Heart right ventricle (tissue), 16 donors: ENCODE measurements around the gene CYP24A1. TPM values are rescaled to one million over a fixed set of nuclear protein-coding genes. Genes with fewer than 3 reads are reported as not detected.

Experiments
- ATAC-seq, 8 donors: fragments of 200-7000 bp; cut with Tn5 transposase; one replicate each; pipeline ENCODE4 v1.9.1; 2020; ENCODE audit warnings: mild to moderate bottlenecking in 8 of 8, moderate library complexity in 8 of 8, moderate number of reproducible peaks in 1 of 8
- DNase-seq, 2 donors: peaks; one replicate each; pipeline ENCODE4 v3.0.0-alpha.2; 2020
- H3K27ac ChIP-seq, 10 donors: fragments of 200-600 bp; sonication (generic) in 2 of 10; one replicate each; pipeline versions ENCODE4 v1.5.0 to v1.8.0; 2020 to 2022; ENCODE audit warnings: mild to moderate bottlenecking in 3 of 10
- H3K27me3 ChIP-seq, 7 donors: fragments of 200-600 bp; one replicate each; pipeline ENCODE4 v1.8.0; 2021 to 2022; ENCODE audit warnings: mild to moderate bottlenecking in 2 of 7
- H3K36me3 ChIP-seq, 9 donors: fragments of 200-600 bp; sonication (generic) in 1 of 9; one replicate each; pipeline versions ENCODE4 v1.5.0 to v1.8.0; 2020 to 2022; ENCODE audit warnings: mild to moderate bottlenecking in 2 of 9
- H3K4me1 ChIP-seq, 9 donors: fragments of 200-600 bp; sonication (generic) in 1 of 9; one replicate each; pipeline versions ENCODE4 v1.5.0 to v1.8.0; 2020 to 2022; ENCODE audit warnings: mild to moderate bottlenecking in 4 of 9
- H3K4me3 ChIP-seq, 10 donors: fragments of 200-600 bp; sonication (generic) in 2 of 10; one replicate each; pipeline versions ENCODE4 v1.5.0 to v1.8.0; 2020 to 2022; ENCODE audit warnings: mild to moderate bottlenecking in 7 of 10, moderate library complexity in 2 of 10
- H3K9me3 ChIP-seq, 11 donors: fragments of 200-600 bp in 10 of 11; sonication (generic) in 2 of 11; one replicate each; pipeline versions ENCODE4 v1.5.0 to v1.8.0; 2013 to 2022; ENCODE audit warnings: mild to moderate bottlenecking in 2 of 11, control low read depth in 1 of 11, moderate library complexity in 1 of 11
- WGBS, 2 donors: extraction: QIAGEN DNeasy Blood & Tissue Kit; methylation state at CpG; one replicate each; pipeline ENCODE4 v1.1.7; 2013; ENCODE audit warnings: inconsistent platforms in 1 of 2; 5-methylcytosine and 5-hydroxymethylcytosine counted together
- intact Hi-C, 10 donors: fragments of 100-400 bp; cut with DNase I; formaldehyde crosslinking; loops; one replicate each; pipeline versions ENCODE4 v1.11.1 to v1.14.2; 2022
- polyA plus RNA-seq, 2 donors: library from polyadenylated mRNA; stranded (reverse); fragments of 200-250 nt; gene quantifications; one replicate each; pipeline ENCODE4 v1.2.3, GENCODE V29; 2013
- total RNA-seq, 10 donors: library from RNA; stranded (reverse); fragmentation: NEBNext Ultra II Directional in 3 of 10; extraction: Animal tissue kit (Norgen Biotek cat#: 25700) in 3 of 10; gene quantifications; one replicate each; pipeline versions ENCODE4 v1.2.1 to v1.2.4, GENCODE V29; 2021 to 2023
- TF ChIP-seq, protein P1 (sequence below), 9 donors: fragments of 200-600 bp; sonication (generic) in 2 of 9; IDR thresholded peaks; one replicate each; pipeline versions ENCODE4 v1.5.0 to v1.8.0; 2021 to 2022; ENCODE audit warnings: antibody characterized with exemption in 9 of 9, mild to moderate bottlenecking in 5 of 9, moderate library complexity in 1 of 9
- donor health status: Arrhythmogenic right ventricular cardiomyopathy.
- donor health status: ischemic (EF 13 %, LVEDD 7.1; RV severe dilation, severe dysfunction).
- donor health status: healthy with polysubstance abuse.
- donor health status: DM: no; HTN: yes; CAD: no.
- donor health status: DM: no; HTN: no; CAD: no.
- donor health status: ischemic (EF 25% LVEDD 6.9; RV normal size, moderate dysfunction).
- donor health status: ischemic (EF 25% LVEDD 5.7; RV mildly dilated, moderate dysfunction).
- donor health status: healthy.
- donor health status: DM: yes; HTN: yes; CAD: no.
- donor health status: Ischemic cardiomyopathy.
- donor health status: ischemic (EF 35%, LVEDD 5.7; RV mildly dilated, moderate dysfunction).
- donor health status: nonischemic (EF 11% LVEDD 7.7; RV severe dilation, severe dysfunction).
- donor health status: DM: yes; HTN: yes; CAD: no.
- donor health status: PGD.
- donor health status: ischemic (EF 29% LVEDD 5.4; RV normal size, mild dysfunction).
- donor health status: nonischemic (EF 23%, LVEDD 6.1; RV moderate dilation, normal function).

CYP24A1 gene
- total and polyA plus RNA-seq, 12 donors: not detected

GRCh38 chr20:54179946-54180345 is 6.2 kb upstream of the CYP24A1 start:
- intact Hi-C loops: loop anchor here in 1 of 10 donors (10.0 kb wide), 1 partner anchor 65 kb away; no protein-coding TSS in a partner anchor
- H3K36me3 ChIP-seq: no peaks in the 10 kb centered on the region
- no peaks in the 10 kb centered on the region for H3K9me3 ChIP-seq
- peaks cover 0 to 4% (median 2%) of the 10 kb centered on the region in 9 donors for H3K4me1 ChIP-seq
- ATAC-seq (no peak), DNase-seq (no peak)
- no peak overlapping the region for H3K4me3 ChIP-seq
- no peak overlapping the region for H3K27ac ChIP-seq
- TF ChIP-seq, protein P1, sequence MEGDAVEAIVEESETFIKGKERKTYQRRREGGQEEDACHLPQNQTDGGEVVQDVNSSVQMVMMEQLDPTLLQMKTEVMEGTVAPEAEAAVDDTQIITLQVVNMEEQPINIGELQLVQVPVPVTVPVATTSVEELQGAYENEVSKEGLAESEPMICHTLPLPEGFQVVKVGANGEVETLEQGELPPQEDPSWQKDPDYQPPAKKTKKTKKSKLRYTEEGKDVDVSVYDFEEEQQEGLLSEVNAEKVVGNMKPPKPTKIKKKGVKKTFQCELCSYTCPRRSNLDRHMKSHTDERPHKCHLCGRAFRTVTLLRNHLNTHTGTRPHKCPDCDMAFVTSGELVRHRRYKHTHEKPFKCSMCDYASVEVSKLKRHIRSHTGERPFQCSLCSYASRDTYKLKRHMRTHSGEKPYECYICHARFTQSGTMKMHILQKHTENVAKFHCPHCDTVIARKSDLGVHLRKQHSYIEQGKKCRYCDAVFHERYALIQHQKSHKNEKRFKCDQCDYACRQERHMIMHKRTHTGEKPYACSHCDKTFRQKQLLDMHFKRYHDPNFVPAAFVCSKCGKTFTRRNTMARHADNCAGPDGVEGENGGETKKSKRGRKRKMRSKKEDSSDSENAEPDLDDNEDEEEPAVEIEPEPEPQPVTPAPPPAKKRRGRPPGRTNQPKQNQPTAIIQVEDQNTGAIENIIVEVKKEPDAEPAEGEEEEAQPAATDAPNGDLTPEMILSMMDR (IDR thresholded peaks at IDR 0.05): no peak
- WGBS, 2 donors: 66 to 77% methylated on average over 2 of the region's 2 CpGs
- H3K27me3 ChIP-seq: peaks cover 0 to 75% (median 59%) of the 10 kb centered on the region in 7 donors

- intact Hi-C loops: loop anchor here in 1 of 10 donors (10.0 kb wide), 1 partner anchor 63 kb away; no protein-coding TSS in a partner anchor
- peaks cover 0 to 21% (median 19%) of the 10 kb centered on the region in 9 donors for H3K4me1 ChIP-seq
- H3K9me3 ChIP-seq: no peaks in the 10 kb centered on the region
- TF ChIP-seq, protein P1 (IDR thresholded peaks at IDR 0.05): no peak
- peaks cover 11 to 85% (median 69%) of the 10 kb centered on the region in 7 donors for H3K27me3 ChIP-seq
- no peak overlapping the region for H3K27ac ChIP-seq
- DNase-seq (no peak), ATAC-seq (no peak)
- no peak overlapping the region for H3K4me3 ChIP-seq
- H3K36me3 ChIP-seq: no peaks in the 10 kb centered on the region
- 63 to 75% methylated on average over 2 of the region's 2 CpGs for WGBS, 2 donors
Measured at GRCh38 chr20:54178256-54178655, 4.5 kb upstream of the CYP24A1 start.

GRCh38 chr20:54177378-54177777 is 3.6 kb upstream of the CYP24A1 start:
- ATAC-seq (no peak), DNase-seq (no peak)
- no peaks in the 10 kb centered on the region for H3K9me3 ChIP-seq
- H3K27ac ChIP-seq: no peak overlapping the region
- TF ChIP-seq, protein P1 (IDR thresholded peaks at IDR 0.05): no peak
- H3K4me3 ChIP-seq: no peak overlapping the region
- 88 to 89% methylated on average over 6 of the region's 6 CpGs for WGBS, 2 donors
- H3K27me3 ChIP-seq: peaks cover 11 to 88% (median 77%) of the 10 kb centered on the region in 7 donors
- H3K4me1 ChIP-seq: peaks cover 0 to 29% (median 21%) of the 10 kb centered on the region in 9 donors
- no peaks in the 10 kb centered on the region for H3K36me3 ChIP-seq
- intact Hi-C loops: loop anchor here in 1 of 10 donors (10.0 kb wide), 1 partner anchor 63 kb away; no protein-coding TSS in a partner anchor

DNA sequence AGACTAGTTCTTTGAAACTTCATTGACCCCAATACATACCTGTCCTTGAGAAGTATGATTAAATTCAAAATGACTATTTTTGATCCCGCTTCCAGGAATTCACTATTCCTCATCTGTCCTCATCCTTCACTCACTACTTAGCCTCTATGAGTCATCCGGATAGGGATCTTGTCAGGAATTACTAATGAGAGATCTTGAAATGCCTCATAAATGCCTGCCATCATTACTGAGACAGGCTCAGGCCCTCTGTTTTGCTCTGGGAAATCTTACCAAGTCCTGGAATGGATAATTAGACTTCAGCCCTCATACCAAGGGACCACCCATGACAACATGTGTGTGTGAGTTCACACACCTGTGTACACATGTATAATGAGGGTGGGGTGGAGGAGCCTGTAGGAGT is 2.8 kb upstream of the CYP24A1 start:
- 67 to 90% methylated on average over 2 of the region's 2 CpGs for WGBS, 2 donors
- H3K27me3 ChIP-seq: peaks cover 11 to 94% (median 81%) of the 10 kb centered on the region in 7 donors
- ATAC-seq: no peak
- intact Hi-C loops: loop anchor here in 1 of 10 donors (10.0 kb wide), 1 partner anchor 62 kb away; no protein-coding TSS in a partner anchor
- DNase-seq: no peak
- TF ChIP-seq, protein P1 (IDR thresholded peaks at IDR 0.05): no peak
- H3K9me3 ChIP-seq: no peaks in the 10 kb centered on the region
- H3K27ac ChIP-seq: no peak overlapping the region
- H3K4me3 ChIP-seq: no peak overlapping the region
- H3K36me3 ChIP-seq: no peaks in the 10 kb centered on the region
- peaks cover 0 to 29% (median 21%) of the 10 kb centered on the region in 9 donors for H3K4me1 ChIP-seq
